Measurements from ENCODE around the gene MAP3K10.

Gene MAP3K10

GRCh38 chr19:40223135-40223822, 32.1 kb downstream of the MAP3K10 start:
- no peak overlapping the region for H3K4me3 ChIP-seq (ENCODE audit: low read depth, low read length)
- DNase-seq (ENCODE audit: low read depth, low spot score), result no peak
- in situ Hi-C loops (cut with HindIII; ENCODE audit: low sequenced_read_pairs), result no loop called here
- TF ChIP-seq CTCF (IDR thresholded peaks at IDR 0.05; ENCODE audit: low read depth, low read length), result no peak

- H3K4me3 ChIP-seq (ENCODE audit: low read depth, low read length), result no peak overlapping the region
- TF ChIP-seq CTCF (IDR thresholded peaks at IDR 0.05; ENCODE audit: low read depth, low read length), result no peak
- DNase-seq (ENCODE audit: low read depth, low spot score), result no peak
- in situ Hi-C loops (cut with HindIII; ENCODE audit: low sequenced_read_pairs), result no loop called here
These were observed 33.3 kb downstream of the MAP3K10 start for GRCh38 chr19:40224342-40225150.

DNA sequence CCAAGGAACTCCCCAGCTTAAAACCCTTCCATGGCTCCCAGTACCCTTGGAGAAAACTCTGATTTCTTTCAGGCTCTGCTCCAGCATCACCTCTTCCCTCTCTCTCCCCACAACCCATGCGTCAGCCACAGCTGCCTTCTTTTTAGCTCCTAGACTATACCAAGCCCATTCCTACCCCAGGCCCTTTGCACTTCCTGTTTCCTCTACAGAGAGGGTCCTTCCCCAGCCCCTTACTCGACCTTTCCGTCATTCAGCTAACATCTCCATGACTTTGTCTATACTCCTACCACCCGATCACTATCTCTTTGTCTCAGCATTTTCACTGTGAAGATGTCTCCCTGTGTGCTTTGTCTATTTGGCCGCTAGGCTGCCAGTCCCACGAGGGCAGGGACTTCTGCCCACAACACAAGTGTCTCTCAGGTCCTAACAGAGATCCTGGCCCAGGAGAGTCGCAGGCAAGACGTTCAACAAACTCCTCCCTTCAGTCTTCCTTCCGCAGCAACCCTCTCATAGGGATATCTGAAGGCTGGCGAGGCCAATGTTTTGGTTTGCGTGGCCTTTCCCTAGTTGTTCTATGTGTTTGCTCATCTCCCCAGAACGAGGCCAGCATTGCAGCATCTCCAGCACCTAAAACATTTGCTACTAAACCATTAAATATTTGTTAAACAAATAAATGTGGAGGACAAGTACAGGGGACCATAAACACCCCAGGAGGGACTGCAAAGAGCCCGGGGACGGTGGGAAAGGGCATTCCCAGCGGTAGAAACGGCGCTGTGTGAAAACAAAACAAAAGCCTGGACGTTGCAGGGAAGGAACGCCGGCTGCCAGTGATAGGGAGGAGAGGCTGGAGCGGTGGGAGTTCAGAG, 34.4 kb downstream of the MAP3K10 start:
- H3K4me3 ChIP-seq (ENCODE audit: low read depth, low read length), result peak overlapping the region; percentile 17
- TF ChIP-seq CTCF (IDR thresholded peaks at IDR 0.05; ENCODE audit: low read depth, low read length), result peak; percentile 19
- in situ Hi-C loops (cut with HindIII; ENCODE audit: low sequenced_read_pairs), result no loop called here
- DNase-seq (ENCODE audit: low read depth, low spot score), result peak; percentile 49

DNA sequence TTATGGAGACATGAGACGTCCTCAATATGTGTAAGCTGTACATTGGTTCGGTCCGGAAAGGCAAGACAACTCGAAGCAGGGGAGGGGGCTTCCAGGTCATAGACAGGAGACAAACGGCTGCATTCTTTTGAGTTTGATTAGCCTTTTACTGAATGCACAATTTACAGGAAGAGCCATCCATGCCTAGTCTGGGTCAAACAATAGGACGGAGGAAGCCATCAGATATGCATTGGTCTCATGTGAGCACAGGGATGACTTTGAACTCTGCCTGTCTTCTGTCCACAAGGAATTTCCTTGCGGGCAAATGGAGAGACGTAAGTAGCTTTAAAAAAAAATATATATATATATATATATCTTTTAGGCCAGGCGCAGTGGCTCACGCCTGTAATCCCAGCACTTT, 37.1 kb downstream of the MAP3K10 start:
- DNase-seq (ENCODE audit: low read depth, low spot score), result no peak
- in situ Hi-C loops (cut with HindIII; ENCODE audit: low sequenced_read_pairs), result no loop called here
- TF ChIP-seq CTCF (IDR thresholded peaks at IDR 0.05; ENCODE audit: low read depth, low read length), result no peak
- H3K4me3 ChIP-seq (ENCODE audit: low read depth, low read length), result no peak overlapping the region

DNA sequence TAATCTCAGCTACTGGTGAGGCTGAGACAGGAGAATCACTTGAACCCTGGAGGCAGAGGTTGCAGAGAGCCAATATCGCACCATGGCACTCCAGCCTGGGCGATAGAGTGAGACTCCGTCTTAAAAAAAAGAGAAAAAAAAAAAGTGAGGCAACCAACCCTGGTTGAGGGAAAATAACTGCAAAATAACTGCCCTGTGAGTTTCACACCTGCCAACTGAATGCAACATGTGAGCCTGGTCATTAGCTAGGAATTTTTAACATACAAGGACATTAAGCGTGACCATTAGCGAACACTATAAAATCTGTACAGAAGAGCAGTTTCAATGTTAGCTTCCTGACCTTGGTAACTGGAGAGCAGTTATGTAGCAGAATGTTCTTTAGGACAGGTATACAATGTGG, 37.6 kb downstream of the MAP3K10 start:
- no peak for TF ChIP-seq CTCF (IDR thresholded peaks at IDR 0.05; ENCODE audit: low read depth, low read length)
- no peak for DNase-seq (ENCODE audit: low read depth, low spot score)
- in situ Hi-C loops (cut with HindIII; ENCODE audit: low sequenced_read_pairs), result no loop called here
- H3K4me3 ChIP-seq (ENCODE audit: low read depth, low read length), result no peak overlapping the region

DNA sequence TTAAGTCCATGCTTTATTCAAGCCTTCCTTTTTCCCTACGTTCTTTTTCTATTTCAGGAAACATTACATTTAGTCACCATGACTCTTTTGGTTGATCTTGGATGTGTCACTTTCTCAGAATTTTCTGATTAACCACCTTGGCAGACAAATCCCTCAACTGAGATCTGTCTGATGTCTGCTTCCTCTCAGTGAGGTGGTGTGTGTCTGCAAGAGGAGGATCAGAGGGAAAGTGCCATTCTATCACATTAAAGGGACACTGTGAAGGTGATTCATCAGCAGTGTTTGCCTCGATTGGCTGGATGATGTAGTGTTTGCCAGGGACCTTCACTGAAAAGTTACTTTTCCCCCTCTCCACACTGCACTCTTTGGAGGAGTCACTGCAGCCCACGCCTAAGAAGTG, 38.3 kb downstream of the MAP3K10 start:
- peak; percentile 22 for DNase-seq (ENCODE audit: low read depth, low spot score)
- no peak overlapping the region for H3K4me3 ChIP-seq (ENCODE audit: low read depth, low read length)
- TF ChIP-seq CTCF (IDR thresholded peaks at IDR 0.05; ENCODE audit: low read depth, low read length), result no peak
- in situ Hi-C loops (cut with HindIII; ENCODE audit: low sequenced_read_pairs), result no loop called here

Measured in astrocyte of the spinal cord (primary cell).